NCI-H128 (cell line): ENCODE data around the gene SEPTIN12.

Experiments
- DNase-seq: peaks from one replicate; lab custom pipeline; 2025; ENCODE audit not compliant: unreplicated experiment; lab: John Stamatoyannopoulos, UW

The SEPTIN12 gene

DNA sequence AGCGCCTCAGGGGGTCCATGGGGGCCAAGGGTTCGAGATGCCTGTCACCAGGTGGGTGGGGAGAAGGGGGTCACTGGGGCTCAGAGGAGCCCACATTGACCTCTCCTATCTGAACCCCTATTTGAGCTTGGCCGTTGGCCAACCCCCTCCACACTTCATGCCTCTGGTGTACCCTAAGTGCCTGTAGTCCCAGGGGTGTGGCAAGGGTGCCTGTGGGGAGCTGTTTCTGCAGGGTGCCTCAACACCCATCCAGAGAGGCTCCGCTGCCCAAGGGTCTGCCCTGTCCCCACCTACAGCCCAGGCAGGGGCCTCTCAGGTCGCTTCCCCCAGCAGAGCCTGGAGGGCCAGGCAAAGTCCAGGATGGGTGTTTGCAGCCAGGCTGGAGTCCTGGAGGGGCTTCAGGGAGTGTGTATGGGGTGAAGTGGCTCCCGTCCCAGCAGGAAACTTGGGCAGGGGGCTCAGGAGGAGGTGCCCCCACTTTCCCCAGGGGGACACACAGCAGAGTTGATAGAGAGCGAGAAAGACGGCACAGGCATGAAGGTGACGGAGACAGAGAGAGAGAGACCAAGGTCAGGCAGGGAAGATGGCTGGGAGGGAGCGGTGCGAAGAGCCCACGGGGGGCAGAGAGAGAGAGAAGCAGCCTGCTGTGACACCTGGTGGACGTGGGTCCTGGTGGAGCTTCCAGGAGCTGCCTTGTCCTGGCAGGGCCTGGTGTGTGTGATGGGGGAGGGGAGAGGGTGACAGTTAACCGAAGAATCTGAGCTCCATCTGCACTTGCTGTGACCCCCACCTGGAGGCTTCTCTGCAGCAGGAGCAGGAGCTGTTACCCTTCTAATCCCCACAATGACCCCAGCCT, at the start of gene SEPTIN12:
Gene SEPTIN12, minus strand, starts transcription at position 719 of the 856 bp plus-strand sequence. Its CDS starts 700 bp downstream, at position 19.
- no peak for DNase-seq

DNA sequence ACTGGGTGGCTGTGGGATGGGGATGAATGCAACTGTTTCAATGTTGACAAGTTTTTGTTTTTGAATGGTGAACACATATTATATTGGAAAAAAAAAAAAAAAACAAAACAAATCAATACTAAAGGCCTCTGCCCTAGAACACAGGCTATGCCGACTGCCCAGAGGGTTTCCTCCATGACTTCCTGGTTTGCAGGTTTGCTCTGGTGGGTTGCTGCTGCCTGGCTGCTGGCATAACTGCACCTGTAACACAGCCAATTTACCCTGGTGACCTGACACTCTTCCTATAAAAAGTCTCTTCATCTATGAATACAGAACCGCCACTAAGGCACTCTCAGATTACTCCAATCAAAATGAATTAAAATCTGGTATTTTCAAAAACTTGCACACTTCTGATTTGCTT, 48.6 kb upstream of the SEPTIN12 start:
- DNase-seq, result no peak

DNA sequence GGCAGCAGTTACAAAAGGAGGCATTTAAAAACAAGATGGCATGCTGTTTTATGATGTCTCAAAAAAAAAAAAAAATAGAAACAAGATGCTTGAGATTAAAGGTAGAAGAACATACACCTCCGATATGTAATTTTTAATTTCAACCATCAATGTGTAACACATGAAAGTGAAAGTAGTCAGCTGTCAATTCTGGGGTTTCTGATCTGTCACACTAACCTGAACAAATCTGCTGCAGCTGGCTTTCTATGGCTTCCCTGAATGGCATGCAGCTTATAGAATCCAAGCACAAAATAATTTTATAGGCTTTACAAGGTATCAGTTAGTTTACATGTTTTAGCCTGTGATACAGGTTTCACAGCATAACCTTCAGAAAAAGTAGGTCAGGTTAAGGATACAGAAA, 45.4 kb upstream of the SEPTIN12 start:
- no peak for DNase-seq

GRCh38 chr16:4832698-4833343, 44.7 kb upstream of the SEPTIN12 start:
- no peak for DNase-seq

DNA sequence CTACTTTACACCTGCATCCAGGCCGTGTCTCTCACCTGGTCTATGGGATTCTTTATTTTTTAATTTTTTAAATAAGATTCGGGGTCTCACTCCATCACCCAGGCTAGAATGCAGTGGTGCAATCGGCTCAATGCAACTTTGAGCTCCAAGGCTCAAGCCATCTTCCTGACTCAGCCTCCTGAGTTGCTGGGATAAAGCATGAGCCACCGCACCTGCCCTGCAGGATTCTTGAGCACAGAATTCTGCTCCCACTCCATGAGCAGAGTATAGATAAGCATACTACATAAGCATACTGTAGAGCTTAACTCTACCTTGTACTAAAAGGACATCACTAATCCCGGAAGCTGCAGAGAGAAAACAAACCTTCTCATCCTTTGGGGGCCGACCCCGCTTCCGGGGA, 43.5 kb upstream of the SEPTIN12 start:
- DNase-seq, result no peak

DNA sequence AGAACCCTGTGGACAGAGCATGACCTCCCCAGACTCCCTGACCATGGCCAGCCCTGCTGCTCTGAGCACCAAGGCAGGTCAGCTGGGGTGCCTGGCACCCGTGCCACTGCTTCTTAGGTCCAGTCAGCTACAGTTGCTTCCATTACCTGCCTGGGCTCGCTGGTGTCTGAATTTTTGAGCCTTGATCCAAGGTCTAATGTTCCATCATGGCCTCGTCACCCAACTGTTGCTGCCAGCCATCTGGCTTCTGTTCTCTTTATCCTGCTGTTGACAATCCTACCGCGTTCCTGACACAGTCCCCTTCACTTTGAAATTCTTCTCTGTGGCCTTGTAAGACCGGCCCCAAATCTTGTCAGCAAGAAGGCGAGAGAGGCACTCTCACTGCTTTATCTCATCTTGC, 42.3 kb upstream of the SEPTIN12 start:
- no peak for DNase-seq

DNA sequence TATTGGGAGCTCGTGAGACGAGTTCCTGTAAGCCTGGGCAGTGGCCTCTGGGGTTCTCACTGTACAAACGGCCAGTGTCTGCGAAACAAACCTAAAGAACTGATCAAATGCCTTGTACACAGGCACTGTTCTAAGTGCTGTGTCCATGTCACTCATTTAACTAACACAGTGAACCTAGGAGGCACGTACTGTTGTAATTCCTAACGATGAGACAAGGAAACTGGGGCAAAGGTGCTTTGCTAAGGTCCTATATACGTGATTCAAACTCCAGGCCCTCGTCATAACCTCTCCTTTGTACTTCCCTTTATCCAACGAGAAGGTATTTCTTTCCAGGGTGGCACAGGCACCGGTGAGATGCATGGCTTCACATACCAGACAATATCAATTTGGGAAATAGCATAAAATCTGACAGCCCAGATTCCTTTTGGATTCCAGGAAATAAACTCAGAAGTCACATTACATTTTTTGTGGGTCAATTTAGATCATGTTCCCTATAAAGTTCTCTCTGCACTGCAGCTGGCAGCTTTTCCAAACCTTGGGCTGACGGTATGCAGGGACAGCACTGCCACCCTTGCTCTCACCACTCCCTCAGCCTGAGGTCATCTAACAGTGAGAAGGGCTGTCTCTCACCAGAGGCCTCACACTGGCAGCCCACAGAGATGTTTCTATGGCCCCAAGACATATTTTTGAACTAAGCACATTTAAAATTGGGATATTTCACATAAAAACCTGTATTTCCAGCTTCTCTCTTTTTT, 40.6 kb upstream of the SEPTIN12 start:
- no peak for DNase-seq

GRCh38 chr16:4826980-4827379, 38.8 kb upstream of the SEPTIN12 start:
- DNase-seq, result no peak

DNA sequence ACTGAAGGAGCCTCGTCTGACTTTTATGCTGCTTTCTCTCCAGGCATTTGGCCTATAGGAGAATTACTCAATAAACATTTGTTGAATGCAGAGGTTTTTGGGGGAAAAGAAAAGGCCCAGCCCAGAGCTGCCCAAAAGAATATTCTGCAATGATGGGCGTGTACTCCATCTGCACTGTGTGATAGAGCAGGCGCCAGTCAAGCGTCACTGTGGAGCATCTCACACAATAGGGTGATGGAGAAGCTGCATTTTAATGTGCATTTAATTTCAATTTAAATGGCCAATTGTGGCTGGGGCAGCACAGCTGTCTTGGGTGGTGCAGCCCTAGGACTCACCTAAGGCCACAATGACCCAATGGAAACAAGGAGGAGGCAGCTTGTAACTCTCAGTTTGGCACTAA, 38.4 kb upstream of the SEPTIN12 start:
- no peak for DNase-seq

- no peak for DNase-seq
Observed at GRCh38 chr16:4825196-4825595, 37.1 kb upstream of the SEPTIN12 start.

DNA sequence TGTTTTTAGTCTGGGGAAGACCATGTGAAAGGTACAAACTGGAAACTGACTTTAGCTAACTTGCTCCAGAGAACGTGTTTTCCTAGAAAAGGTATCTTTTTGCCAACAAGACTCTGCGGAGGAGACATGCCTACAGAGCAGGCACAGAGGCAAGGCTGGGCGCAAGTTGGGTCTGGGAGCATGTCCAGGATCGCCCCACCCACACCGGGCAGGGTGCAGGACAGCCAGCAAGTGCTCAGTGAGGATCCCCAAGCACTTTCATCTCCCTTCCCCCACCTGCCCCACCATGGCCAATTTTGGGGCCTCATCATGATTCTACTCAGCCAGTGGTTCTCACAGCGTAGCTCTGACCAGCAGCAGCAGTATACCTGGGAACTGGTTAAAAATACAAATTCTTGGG, 32.5 kb upstream of the SEPTIN12 start:
- no peak for DNase-seq

- DNase-seq, result no peak
Observed at GRCh38 chr16:4814542-4815173, 26.5 kb upstream of the SEPTIN12 start.

DNA sequence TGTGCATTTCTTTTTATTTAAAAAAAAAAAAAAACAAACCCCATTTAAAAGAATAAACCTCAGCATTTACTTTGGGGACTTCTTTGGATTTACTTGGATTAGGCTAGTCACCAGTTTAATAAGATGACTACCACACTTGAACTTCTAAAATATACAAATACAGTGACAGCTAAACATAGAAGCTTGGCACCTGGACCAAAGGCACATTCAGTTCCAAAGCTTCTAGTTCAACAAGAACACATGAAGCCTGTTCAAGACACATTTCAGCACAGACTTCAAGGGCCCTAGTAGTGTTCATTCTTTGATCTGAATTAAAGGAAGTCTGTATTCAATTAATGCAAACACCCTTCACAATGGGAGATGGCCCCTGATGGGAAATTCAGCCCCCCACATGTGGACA, 25.9 kb upstream of the SEPTIN12 start:
- no peak for DNase-seq

DNA sequence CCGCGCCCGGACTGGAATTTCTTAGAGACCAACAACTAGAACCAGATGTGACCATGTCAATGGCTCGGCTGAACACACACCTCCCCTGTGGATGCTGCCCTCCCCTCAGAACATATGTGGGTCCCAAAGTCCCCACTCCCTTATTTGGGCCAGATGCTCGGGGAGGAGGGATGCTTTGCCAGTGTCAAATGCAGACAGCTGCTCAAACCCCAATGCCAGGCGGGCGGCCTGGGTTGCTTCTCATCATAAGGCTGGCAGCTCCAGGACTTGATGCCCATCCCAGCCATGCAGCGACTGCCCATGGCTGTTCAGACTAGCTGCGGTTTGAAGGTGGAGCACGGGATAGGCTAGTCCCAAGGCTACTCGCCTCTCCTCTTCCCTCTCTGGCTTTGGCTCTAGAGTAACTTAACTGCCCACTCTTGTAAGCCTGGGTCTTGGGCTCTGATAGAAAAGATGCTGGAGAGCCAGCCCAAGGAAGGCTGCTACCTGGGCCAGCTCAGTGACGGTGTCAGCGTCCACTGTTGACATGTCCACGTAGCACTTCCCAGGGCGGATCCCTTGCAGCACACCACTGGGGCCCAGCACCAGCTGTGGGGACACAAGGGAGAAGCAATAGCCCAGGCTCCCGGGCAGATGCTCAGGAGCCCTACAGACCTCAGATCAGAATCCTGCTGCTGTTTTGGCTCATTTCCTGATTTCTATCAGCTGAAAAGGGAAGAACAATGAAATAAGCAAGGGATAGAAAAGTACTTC, 25.3 kb upstream of the SEPTIN12 start:
- DNase-seq, result no peak

GRCh38 chr16:4811773-4812172, 23.6 kb upstream of the SEPTIN12 start:
- no peak for DNase-seq

DNA sequence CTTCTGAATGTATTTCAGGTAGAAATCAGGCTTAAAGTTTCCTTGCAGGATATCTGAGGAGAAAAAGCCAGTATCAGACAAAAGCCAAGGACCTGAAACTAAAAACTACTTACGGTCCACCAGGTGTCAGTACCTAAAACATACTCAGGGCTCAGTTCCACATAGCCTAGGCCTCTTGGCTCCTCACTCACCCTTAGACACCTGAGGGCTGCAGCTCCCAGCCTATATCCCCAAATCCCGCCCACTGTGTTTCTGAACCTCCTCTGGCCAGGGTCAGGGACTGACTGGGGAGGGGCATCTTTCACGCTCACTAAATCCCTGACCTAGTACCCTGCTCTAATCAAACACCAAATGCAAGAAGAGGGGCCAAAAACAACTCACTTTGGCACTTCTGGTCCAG, 23.1 kb upstream of the SEPTIN12 start:
- DNase-seq, result no peak

DNA sequence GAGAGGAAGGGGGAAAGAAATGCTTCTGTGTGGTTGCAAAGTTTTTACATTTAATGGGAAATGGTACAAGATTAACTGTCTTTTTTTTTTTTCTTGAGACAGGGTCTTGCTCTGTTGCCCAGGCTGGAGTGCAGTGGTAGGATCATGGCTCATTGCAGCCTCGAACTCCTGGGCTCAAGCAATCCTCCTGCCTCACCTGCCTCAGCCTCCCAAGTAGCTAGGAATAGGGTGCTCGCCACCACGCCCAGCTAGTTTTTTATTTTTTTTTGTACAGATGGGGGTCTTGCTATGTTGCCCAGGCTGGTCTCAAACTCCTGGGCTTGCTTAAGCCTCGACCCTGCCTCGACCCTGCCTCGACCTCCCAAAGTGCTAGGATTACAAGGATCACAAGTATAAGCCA, 18.1 kb upstream of the SEPTIN12 start:
- DNase-seq, result no peak

GRCh38 chr16:4805231-4805630, 17.1 kb upstream of the SEPTIN12 start:
- DNase-seq, result no peak

GRCh38 chr16:4803898-4804762, 16.0 kb upstream of the SEPTIN12 start:
- DNase-seq, result no peak

DNA sequence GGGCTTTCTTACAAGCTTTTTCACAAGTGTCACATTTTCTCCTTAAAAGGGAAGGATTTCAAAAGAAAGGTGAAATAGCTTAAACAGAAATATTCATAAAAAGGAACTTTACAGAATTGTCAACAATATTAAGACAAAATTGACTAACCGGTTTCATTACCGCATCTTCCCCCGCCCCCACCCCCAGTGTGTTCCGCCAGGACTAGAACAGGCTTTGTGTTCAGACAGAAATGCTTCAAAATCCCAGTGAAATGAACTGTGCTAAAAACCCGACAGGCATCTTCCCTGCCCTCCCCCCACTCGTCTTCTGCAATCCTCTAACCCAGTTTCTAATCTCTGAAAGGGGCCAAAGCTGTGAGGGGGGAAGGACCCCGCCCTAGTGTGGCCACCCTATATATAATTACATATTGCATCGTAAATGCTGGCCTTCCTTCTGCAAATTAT, 15.3 kb upstream of the SEPTIN12 start:
- DNase-seq, result no peak
